Lung (tissue), 12 donors: Measurements from ENCODE around the gene HPS4. TPM values are rescaled to one million over a fixed set of nuclear protein-coding genes. Genes with fewer than 3 reads are reported as not detected.

ENCODE experiments used
- ATAC-seq: fragments of 200-7000 bp; cut with Tn5 transposase; one replicate; pipeline ENCODE4 v1.9.1; 2020; ENCODE audit warnings: moderate number of reproducible peaks; ENCODE audit not compliant: insufficient read depth, low FRiP score
- DNase-seq, 3 donors: peaks; one replicate each; pipeline ENCODE4 v3.0.0-alpha.2; 2013 to 2017
- H3K27ac ChIP-seq, 2 donors: one replicate each; pipeline ENCODE4 v1.5.1; 2013; ENCODE audit warnings: mild to moderate bottlenecking in 2 of 2, moderate library complexity in 2 of 2, control low read depth in 1 of 2, inconsistent platforms in 1 of 2, low read depth in 1 of 2, low read length in 1 of 2
- H3K27me3 ChIP-seq, 3 donors: one replicate each; pipeline ENCODE4 v1.5.1; 2013; ENCODE audit warnings: low read length in 2 of 3; ENCODE audit not compliant: control insufficient read depth in 3 of 3, insufficient read depth in 3 of 3
- H3K36me3 ChIP-seq, 4 donors: one replicate each; pipeline ENCODE4 v1.5.1; 2013; ENCODE audit warnings: low read length in 4 of 4, mild to moderate bottlenecking in 1 of 4, moderate library complexity in 1 of 4; ENCODE audit not compliant: control insufficient read depth in 4 of 4, insufficient read depth in 4 of 4
- H3K4me1 ChIP-seq, 5 donors: one replicate each; pipeline ENCODE4 v1.5.1; 2013; ENCODE audit warnings: low read length in 5 of 5, mild to moderate bottlenecking in 2 of 5, moderate library complexity in 1 of 5; ENCODE audit not compliant: control insufficient read depth in 5 of 5, insufficient read depth in 5 of 5
- H3K4me3 ChIP-seq: one replicate; pipeline ENCODE4 v1.5.1; 2013; ENCODE audit warnings: mild to moderate bottlenecking, control low read depth, moderate library complexity
- H3K9ac ChIP-seq, 2 donors: one replicate each; pipeline ENCODE4 v1.5.1; 2013; ENCODE audit warnings: low read length in 2 of 2, control low read depth in 1 of 2; ENCODE audit not compliant: insufficient read depth in 1 of 2
- H3K9me3 ChIP-seq, 4 donors: one replicate each; pipeline ENCODE4 v1.5.1; 2013; ENCODE audit warnings: low read length in 3 of 4, mild to moderate bottlenecking in 1 of 4, moderate library complexity in 1 of 4; ENCODE audit not compliant: control insufficient read depth in 4 of 4, insufficient read depth in 3 of 4
- WGBS, 2 donors: extraction: QIAGEN DNeasy Blood & Tissue Kit; methylation state at CpG; one replicate each; pipeline ENCODE4 v1.1.7; 2013; 5-methylcytosine and 5-hydroxymethylcytosine counted together
- polyA plus RNA-seq, 2 donors: library from polyadenylated mRNA; stranded (reverse); fragments of 200-250 nt; gene quantifications; one replicate each; pipeline ENCODE4 v1.2.1, GENCODE V29; 2013
- total RNA-seq, 2 donors: library from RNA; depleted of rRNA in 1 of 2; stranded (reverse); fragments of >200 nt in 1 of 2; gene quantifications; one replicate each; pipeline ENCODE4 v1.2.1, GENCODE V29; 2014 to 2021
- TF ChIP-seq, protein P1 (sequence below): IDR thresholded peaks from 2 replicates; pipeline ENCODE4 v1.5.1; 2012; ENCODE audit warnings: mild to moderate bottlenecking; ENCODE audit errors: control extremely low read depth, extremely low read depth
- donor health status: control.
- donor health status: control.
- donor health status: Bipolar disorder and iron deficiency.
- donor health status: healthy.
- donor health status: DM: yes; HTN: yes; CAD: no.

The HPS4 gene
- total and polyA plus RNA-seq, 4 donors: 14.0 to 48.5 (median 23.4) TPM

GRCh38 chr22:26452236-26453016 lies 31.2 kb downstream of the HPS4 start:
- H3K36me3 ChIP-seq: peaks cover 8 to 34% (median 18%) of the 10 kb centered on the region in 4 donors
- no peaks in the 10 kb centered on the region for H3K9me3 ChIP-seq
- no peak for DNase-seq
- no peak overlapping the region for H3K27ac ChIP-seq
- TF ChIP-seq, protein P1, sequence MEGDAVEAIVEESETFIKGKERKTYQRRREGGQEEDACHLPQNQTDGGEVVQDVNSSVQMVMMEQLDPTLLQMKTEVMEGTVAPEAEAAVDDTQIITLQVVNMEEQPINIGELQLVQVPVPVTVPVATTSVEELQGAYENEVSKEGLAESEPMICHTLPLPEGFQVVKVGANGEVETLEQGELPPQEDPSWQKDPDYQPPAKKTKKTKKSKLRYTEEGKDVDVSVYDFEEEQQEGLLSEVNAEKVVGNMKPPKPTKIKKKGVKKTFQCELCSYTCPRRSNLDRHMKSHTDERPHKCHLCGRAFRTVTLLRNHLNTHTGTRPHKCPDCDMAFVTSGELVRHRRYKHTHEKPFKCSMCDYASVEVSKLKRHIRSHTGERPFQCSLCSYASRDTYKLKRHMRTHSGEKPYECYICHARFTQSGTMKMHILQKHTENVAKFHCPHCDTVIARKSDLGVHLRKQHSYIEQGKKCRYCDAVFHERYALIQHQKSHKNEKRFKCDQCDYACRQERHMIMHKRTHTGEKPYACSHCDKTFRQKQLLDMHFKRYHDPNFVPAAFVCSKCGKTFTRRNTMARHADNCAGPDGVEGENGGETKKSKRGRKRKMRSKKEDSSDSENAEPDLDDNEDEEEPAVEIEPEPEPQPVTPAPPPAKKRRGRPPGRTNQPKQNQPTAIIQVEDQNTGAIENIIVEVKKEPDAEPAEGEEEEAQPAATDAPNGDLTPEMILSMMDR: no peak
- no peak overlapping the region for H3K4me3 ChIP-seq
- no peaks in the 10 kb centered on the region for H3K27me3 ChIP-seq
- ATAC-seq: no peak
- 94 to 96% methylated on average over 23 of the region's 23 CpGs for whole genome bisulfite sequencing, 2 donors
- no peaks in the 10 kb centered on the region for H3K4me1 ChIP-seq
- no peak overlapping the region for H3K9ac ChIP-seq

GRCh38 chr22:26450453-26451185 lies 33.0 kb downstream of the HPS4 start:
- TF ChIP-seq, protein P1: no peak
- H3K27ac ChIP-seq: no peak overlapping the region
- no peaks in the 10 kb centered on the region for H3K27me3 ChIP-seq
- no peak for ATAC-seq
- DNase-seq: no peak
- peaks cover 3 to 26% (median 14%) of the 10 kb centered on the region in 4 donors for H3K36me3 ChIP-seq
- H3K4me3 ChIP-seq: no peak overlapping the region
- H3K4me1 ChIP-seq: no peaks in the 10 kb centered on the region
- WGBS, 2 donors: 81 to 86% methylated on average over 9 of the region's 9 CpGs
- no peaks in the 10 kb centered on the region for H3K9me3 ChIP-seq
- no peak overlapping the region for H3K9ac ChIP-seq

DNA sequence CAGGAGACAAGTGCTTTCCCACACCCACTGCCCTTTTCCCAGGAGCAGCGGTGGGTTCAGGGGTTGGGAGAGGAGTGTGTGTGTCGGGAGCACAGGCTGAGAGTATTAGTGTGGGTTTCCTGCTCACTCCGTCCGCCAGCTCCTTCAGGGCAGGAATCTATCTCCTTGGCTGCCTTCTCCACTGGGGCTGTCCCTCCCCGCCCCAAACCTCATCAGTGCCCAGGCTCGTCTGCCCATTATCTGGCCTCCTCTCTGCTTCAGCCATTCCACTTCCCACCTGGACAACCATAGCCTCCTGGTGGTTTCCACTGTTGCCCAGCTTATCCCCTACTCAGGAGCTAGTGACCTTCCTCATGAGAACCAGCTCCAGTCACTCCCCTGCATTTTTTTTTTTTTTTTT lies 34.6 kb downstream of the HPS4 start:
- no peak for DNase-seq
- TF ChIP-seq, protein P1: no peak
- 76 to 79% methylated on average over 6 of the region's 6 CpGs for WGBS, 2 donors

More for the DNA sequence above, 34.6 kb downstream of the HPS4 start:
- no peaks in the 10 kb centered on the region for H3K9me3 ChIP-seq
- no peaks in the 10 kb centered on the region for H3K4me1 ChIP-seq
- no peak overlapping the region for H3K4me3 ChIP-seq
- peaks cover 3 to 26% (median 10%) of the 10 kb centered on the region in 4 donors for H3K36me3 ChIP-seq
- no peak overlapping the region for H3K9ac ChIP-seq
- H3K27me3 ChIP-seq: no peaks in the 10 kb centered on the region
- H3K27ac ChIP-seq: no peak overlapping the region
- ATAC-seq: no peak
